Measurements from ENCODE around the gene GTF2B. TPM values are rescaled to one million over a fixed set of nuclear protein-coding genes. Genes with fewer than 3 reads are reported as not detected.

GTF2B gene
- 27.0 and 44.9 TPM in 2 replicates for total RNA-seq

GRCh38 chr1:88891318-88891950 is at the start of gene GTF2B:
Gene GTF2B (minus strand): TSS chr1:88891567. CDS start chr1:88891499, 68 bp downstream.

Other genes with a start within 250 kb of the GTF2B start
- gene PKN2, start 207.3 kb downstream of the GTF2B start, total RNA-seq, result 21.0 and 38.3 TPM in 2 replicates
- gene KYAT3, start 101.1 kb upstream of the GTF2B start, total RNA-seq, result 11.1 and 13.4 TPM in 2 replicates
- 6.5 and 10.8 TPM in 2 replicates for gene RBMXL1, start 101.1 kb upstream of the GTF2B start, total RNA-seq
- gene GBP3, start 131.3 kb upstream of the GTF2B start, total RNA-seq, result 8.6 and 40.7 TPM in 2 replicates
- 29.3 and 40.2 TPM in 2 replicates for gene GBP1, start 173.6 kb upstream of the GTF2B start, total RNA-seq
- gene GBP2, start 234.5 kb upstream of the GTF2B start, total RNA-seq, result 53.6 and 75.8 TPM in 2 replicates

Measured in bladder microvascular endothelial cell (primary cell).